ENCODE data around the gene SYDE1.

SYDE1 gene

GRCh38 chr19:15105044-15105443 lies 2.2 kb upstream of the SYDE1 start:
- H3K4me3 ChIP-seq (ENCODE audit: low read depth, low read length), result no peak overlapping the region
- DNase-seq (ENCODE audit: low read depth), result no peak

GRCh38 chr19:15108145-15108844 lies 1.1 kb downstream of the SYDE1 start:
- H3K4me3 ChIP-seq (ENCODE audit: low read depth, low read length), result peak overlapping the region; percentile 83
- DNase-seq (ENCODE audit: low read depth), result no peak

GRCh38 chr19:15108845-15109767 lies 1.9 kb downstream of the SYDE1 start:
- DNase-seq (ENCODE audit: low read depth), result no peak
- H3K4me3 ChIP-seq (ENCODE audit: low read depth, low read length), result peak overlapping the region; percentile 83

- DNase-seq (ENCODE audit: low read depth), result no peak
Observed at GRCh38 chr19:15109768-15110417, 2.7 kb downstream of the SYDE1 start.

GRCh38 chr19:15110418-15110815 lies 3.2 kb downstream of the SYDE1 start:
- DNase-seq (ENCODE audit: low read depth), result no peak

More at GRCh38 chr19:15109768-15110417, 2.7 kb downstream of the SYDE1 start:
- H3K4me3 ChIP-seq (ENCODE audit: low read depth, low read length), result no peak overlapping the region

GRCh38 chr19:15111758-15112157 lies 4.6 kb downstream of the SYDE1 start:
- no peak overlapping the region for H3K4me3 ChIP-seq (ENCODE audit: low read depth, low read length)
- no peak for DNase-seq (ENCODE audit: low read depth)

More at GRCh38 chr19:15110418-15110815, 3.2 kb downstream of the SYDE1 start:
- H3K4me3 ChIP-seq (ENCODE audit: low read depth, low read length), result no peak overlapping the region

- no peak for DNase-seq (ENCODE audit: low read depth)
- no peak overlapping the region for H3K4me3 ChIP-seq (ENCODE audit: low read depth, low read length)
Observed at GRCh38 chr19:15112385-15112784, 5.2 kb downstream of the SYDE1 start.

GRCh38 chr19:15113245-15114152 lies 6.3 kb downstream of the SYDE1 start:
- DNase-seq (ENCODE audit: low read depth), result no peak
- H3K4me3 ChIP-seq (ENCODE audit: low read depth, low read length), result no peak overlapping the region

- DNase-seq (ENCODE audit: low read depth), result no peak
- H3K4me3 ChIP-seq (ENCODE audit: low read depth, low read length), result no peak overlapping the region
Observed at GRCh38 chr19:15114153-15114540, 6.9 kb downstream of the SYDE1 start.

GRCh38 chr19:15115080-15115479 lies 7.9 kb downstream of the SYDE1 start:
- no peak overlapping the region for H3K4me3 ChIP-seq (ENCODE audit: low read depth, low read length)
- no peak for DNase-seq (ENCODE audit: low read depth)

GRCh38 chr19:15115762-15116615 lies 8.8 kb downstream of the SYDE1 start:
- H3K4me3 ChIP-seq (ENCODE audit: low read depth, low read length), result no peak overlapping the region
- no peak for DNase-seq (ENCODE audit: low read depth)

GRCh38 chr19:15116856-15117255 lies 9.7 kb downstream of the SYDE1 start:
- H3K4me3 ChIP-seq (ENCODE audit: low read depth, low read length), result no peak overlapping the region
- DNase-seq (ENCODE audit: low read depth), result no peak

- no peak for DNase-seq (ENCODE audit: low read depth)
- no peak overlapping the region for H3K4me3 ChIP-seq (ENCODE audit: low read depth, low read length)
Observed at GRCh38 chr19:15118248-15118647, 11.0 kb downstream of the SYDE1 start.

GRCh38 chr19:15118789-15119494 lies 11.7 kb downstream of the SYDE1 start:
- no peak overlapping the region for H3K4me3 ChIP-seq (ENCODE audit: low read depth, low read length)
- no peak for DNase-seq (ENCODE audit: low read depth)

- no peak overlapping the region for H3K4me3 ChIP-seq (ENCODE audit: low read depth, low read length)
- DNase-seq (ENCODE audit: low read depth), result no peak
Observed at GRCh38 chr19:15120135-15121026, 13.2 kb downstream of the SYDE1 start.

GRCh38 chr19:15122331-15123030 lies 15.3 kb downstream of the SYDE1 start:
- no peak overlapping the region for H3K4me3 ChIP-seq (ENCODE audit: low read depth, low read length)
- DNase-seq (ENCODE audit: low read depth), result no peak

All from skeletal muscle cell (primary cell).